MCF 10A (cell line): ENCODE results near the gene ZFYVE21. TPM values are rescaled to one million over a fixed set of nuclear protein-coding genes. Genes with fewer than 3 reads are reported as not detected.

ENCODE experiments used
- BruUV-seq: library from RNA; stranded (reverse); fragments of 400-500 nt; replicated peaks from 2 replicates; lab custom pipeline; 2021; lab: Mats Ljungman, UMichigan
- CTCF ChIA-PET: fragments of 300-600 bp; sonication (Branson Sonifier 250); formaldehyde crosslinking; extraction: SDS; loops from one replicate; lab custom pipeline; 2021; ENCODE audit warnings: antibody characterized with exemption, inconsistent platforms; lab: Yijun Ruan, JAX
- POLR2A ChIA-PET: fragments of 300-600, 350-650 bp; sonication (Branson Sonifier 250); formaldehyde crosslinking; extraction: SDS; loops from one replicate; lab custom pipeline; 2020; ENCODE audit warnings: antibody characterized with exemption, inconsistent platforms; lab: Yijun Ruan, JAX
- DNase-seq: peaks from one replicate; pipeline ENCODE4 v3.0.0-alpha.2; 2018; ENCODE audit not compliant: unreplicated experiment
- H3K27ac Mint-ChIP-seq: one replicate; pipeline ENCODE4 v1.8.0; 2022; ENCODE audit warnings: mild to moderate bottlenecking, low read depth, mixed read lengths; ENCODE audit not compliant: unreplicated experiment
- H3K27me3 Mint-ChIP-seq: one replicate; pipeline ENCODE4 v1.8.0; 2022; ENCODE audit warnings: mixed read lengths; ENCODE audit not compliant: insufficient read depth, unreplicated experiment
- H3K36me3 Mint-ChIP-seq: one replicate; pipeline ENCODE4 v1.8.0; 2022; ENCODE audit warnings: mild to moderate bottlenecking, moderate library complexity, mixed read lengths; ENCODE audit not compliant: insufficient read depth, unreplicated experiment
- H3K4me1 Mint-ChIP-seq: one replicate; pipeline ENCODE4 v1.8.0; 2022; ENCODE audit warnings: mixed read lengths; ENCODE audit not compliant: insufficient read depth, unreplicated experiment
- H3K4me3 Mint-ChIP-seq: one replicate; pipeline ENCODE4 v1.8.0; 2022; ENCODE audit warnings: mild to moderate bottlenecking, moderate library complexity, mixed read lengths; ENCODE audit not compliant: unreplicated experiment
- H3K9me3 Mint-ChIP-seq: one replicate; pipeline ENCODE4 v1.8.0; 2022; ENCODE audit warnings: mixed read lengths; ENCODE audit not compliant: unreplicated experiment
- CTCF ChIP-seq: fragments of 200-600 bp; IDR thresholded peaks from one replicate; pipeline ENCODE4 v1.8.0; 2022; ENCODE audit warnings: antibody characterized with exemption, mild to moderate bottlenecking; ENCODE audit not compliant: unreplicated experiment
- intact Hi-C: fragments of 100-400 bp; cut with micrococcal nuclease; formaldehyde crosslinking; loops from 2 replicates; pipeline ENCODE4 v1.14.1; 2022
- total RNA-seq: library from RNA; stranded (reverse); gene quantifications from 2 replicates; pipeline ENCODE4 v1.2.3, GENCODE V29; 2022

ZFYVE21 gene
- total RNA-seq, 1 experiment from 2014 or later: 35.5 TPM

GRCh38 chr14:103699901-103700752 is 15.5 kb upstream of the ZFYVE21 start:
- intact Hi-C loops: no loop called here
- ChIA-PET CTCF (no interaction called here), POLR2A (interaction anchor here (1.2 kb wide), 1 partner anchor 12 kb away, joined by 3 read pairs; no protein-coding TSS in a partner anchor)
- Mint-ChIP-seq H3K36me3 (peaks cover 54% of the 10 kb centered on the region), H3K4me1 (peaks cover 5% of the 10 kb centered on the region), H3K27ac (no peak overlapping the region), H3K27me3 (no peaks in the 10 kb centered on the region), H3K9me3 (no peaks in the 10 kb centered on the region), H3K4me3 (no peak overlapping the region)
- TF ChIP-seq CTCF: no peak
- no TSS peak for BruUV-seq
- no peak for DNase-seq

- no peak for TF ChIP-seq CTCF
- Mint-ChIP-seq H3K4me1 (peaks cover 5% of the 10 kb centered on the region), H3K27ac (no peak overlapping the region), H3K4me3 (no peak overlapping the region), H3K36me3 (peaks cover 54% of the 10 kb centered on the region), H3K27me3 (no peaks in the 10 kb centered on the region), H3K9me3 (no peaks in the 10 kb centered on the region)
- no TSS peak for BruUV-seq
- intact Hi-C loops: no loop called here
- DNase-seq: no peak
- ChIA-PET POLR2A (interaction anchor here (1.2 kb wide), 1 partner anchor 11 kb away, joined by 3 read pairs; no protein-coding TSS in a partner anchor), CTCF (interaction anchor here (0.9 kb wide), 1 partner anchor 128 kb away, joined by 3 read pairs; no protein-coding TSS in a partner anchor)
Measured at GRCh38 chr14:103700753-103701490, 14.7 kb upstream of the ZFYVE21 start.

- Mint-ChIP-seq H3K36me3 (peaks cover 49% of the 10 kb centered on the region), H3K4me1 (no peaks in the 10 kb centered on the region), H3K27ac (no peak overlapping the region), H3K9me3 (no peaks in the 10 kb centered on the region), H3K4me3 (no peak overlapping the region), H3K27me3 (no peaks in the 10 kb centered on the region)
- no TSS peak for BruUV-seq
- ChIA-PET POLR2A (interaction anchor here (1.4 kb wide), 1 partner anchor 10 kb away, joined by 8 read pairs; no protein-coding TSS in a partner anchor), CTCF (interaction anchor here (0.9 kb wide), 1 partner anchor 129 kb away, joined by 3 read pairs; no protein-coding TSS in a partner anchor)
- intact Hi-C loops: no loop called here
- no peak for DNase-seq
- no peak for TF ChIP-seq CTCF
Measured at GRCh38 chr14:103702095-103702494, 13.5 kb upstream of the ZFYVE21 start.
